Uterus (tissue), 2 donors: ENCODE measurements around the gene CRIM1.

Experiments
- CTCF ChIP-seq, 4 experiments: fragments of 200-600 bp in 2 of 4; fragments of 450-650 bp in 2 of 4; sonication (generic) in 2 of 4; IDR thresholded peaks; one replicate each; pipeline ENCODE4 v1.5.1; 2016 to 2019; ENCODE audit warnings: antibody characterized with exemption in 4 of 4, mild to moderate bottlenecking in 2 of 4, moderate library complexity in 1 of 4
- POLR2A ChIP-seq, 2 donors: fragments of 450-650 bp; IDR thresholded peaks; one replicate each; pipeline ENCODE4 v1.6.1; 2016; ENCODE audit warnings: antibody characterized with exemption in 2 of 2, mild to moderate bottlenecking in 1 of 2, moderate library complexity in 1 of 2

GRCh38 chr2:36389091-36389564 is 33.5 kb downstream of the CRIM1 start:
- no peak for TF ChIP-seq CTCF (IDR thresholded peaks at IDR 0.05)
- TF ChIP-seq POLR2A (IDR thresholded peaks at IDR 0.05), result no peak
